Measurements from ENCODE around the gene TAAR1.

DNA sequence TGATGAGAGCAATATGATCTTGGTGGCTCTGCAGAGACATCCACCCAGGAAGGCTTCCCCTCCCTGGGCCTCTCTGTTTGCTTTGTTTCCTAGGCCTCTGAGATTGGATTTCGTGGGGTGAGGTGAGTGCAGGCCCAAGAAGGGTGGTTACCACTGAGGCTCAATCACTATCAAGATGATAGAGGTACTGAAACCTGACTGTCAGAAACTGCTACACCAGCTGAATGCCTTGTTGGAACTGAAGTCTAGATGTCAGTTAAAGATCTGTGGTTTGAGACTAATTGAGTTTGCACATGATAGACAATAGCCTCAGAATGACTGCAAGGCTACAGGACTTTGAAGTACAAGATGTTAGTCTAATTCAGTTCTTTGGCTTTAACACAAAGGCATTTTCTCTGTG, 39.6 kb upstream of the TAAR1 start:
- TF ChIP-seq, protein P1, sequence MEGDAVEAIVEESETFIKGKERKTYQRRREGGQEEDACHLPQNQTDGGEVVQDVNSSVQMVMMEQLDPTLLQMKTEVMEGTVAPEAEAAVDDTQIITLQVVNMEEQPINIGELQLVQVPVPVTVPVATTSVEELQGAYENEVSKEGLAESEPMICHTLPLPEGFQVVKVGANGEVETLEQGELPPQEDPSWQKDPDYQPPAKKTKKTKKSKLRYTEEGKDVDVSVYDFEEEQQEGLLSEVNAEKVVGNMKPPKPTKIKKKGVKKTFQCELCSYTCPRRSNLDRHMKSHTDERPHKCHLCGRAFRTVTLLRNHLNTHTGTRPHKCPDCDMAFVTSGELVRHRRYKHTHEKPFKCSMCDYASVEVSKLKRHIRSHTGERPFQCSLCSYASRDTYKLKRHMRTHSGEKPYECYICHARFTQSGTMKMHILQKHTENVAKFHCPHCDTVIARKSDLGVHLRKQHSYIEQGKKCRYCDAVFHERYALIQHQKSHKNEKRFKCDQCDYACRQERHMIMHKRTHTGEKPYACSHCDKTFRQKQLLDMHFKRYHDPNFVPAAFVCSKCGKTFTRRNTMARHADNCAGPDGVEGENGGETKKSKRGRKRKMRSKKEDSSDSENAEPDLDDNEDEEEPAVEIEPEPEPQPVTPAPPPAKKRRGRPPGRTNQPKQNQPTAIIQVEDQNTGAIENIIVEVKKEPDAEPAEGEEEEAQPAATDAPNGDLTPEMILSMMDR (IDR thresholded peaks at IDR 0.05; ENCODE audit: borderline replicate concordance, extremely low read depth, low read length, poor library complexity, severe bottlenecking), result no peak
- no peak for TF ChIP-seq EZH2 (IDR thresholded peaks at IDR 0.05; ENCODE audit: borderline replicate concordance, low read depth, low read length, severe bottlenecking)

Measured in DND-41 (cell line).